H9 (cell line): Measurements from ENCODE around the gene TLE4. TPM values are rescaled to one million over a fixed set of nuclear protein-coding genes. Genes with fewer than 3 reads are reported as not detected.
A peak's percentile ranks its signal among the peaks of the same experiment; 100 is the strongest.

Source experiments
- DNase-seq: peaks from one replicate; pipeline ENCODE4 v3.0.0-alpha.2; 2017
- H2AFZ ChIP-seq: one replicate; pipeline ENCODE4 v1.6.1; 2013; ENCODE audit warnings: mild to moderate bottlenecking, low read length, control low read depth, moderate library complexity
- H2AK5ac ChIP-seq: 2 replicates; pipeline ENCODE4 v1.6.1; 2013; ENCODE audit warnings: low read length, control low read depth, mixed read lengths; ENCODE audit not compliant: insufficient read length
- H2BK120ac ChIP-seq: one replicate; pipeline ENCODE4 v1.6.1; 2013; ENCODE audit warnings: low read depth, mild to moderate bottlenecking, low read length, control low read depth, inconsistent platforms; ENCODE audit not compliant: poor library complexity, severe bottlenecking
- H2BK12ac ChIP-seq: 2 replicates; pipeline ENCODE4 v1.6.1; 2013; ENCODE audit warnings: low read length, control low read depth, mixed read lengths, low read depth; ENCODE audit not compliant: insufficient read length
- H2BK15ac ChIP-seq: 2 replicates; pipeline ENCODE4 v1.6.1; 2013; ENCODE audit warnings: low read depth, low read length, control low read depth
- H2BK20ac ChIP-seq: one replicate; pipeline ENCODE4 v1.6.1; 2013; ENCODE audit warnings: low read depth, mild to moderate bottlenecking, low read length, control low read depth, inconsistent platforms; ENCODE audit not compliant: poor library complexity, severe bottlenecking
- H2BK5ac ChIP-seq: 2 replicates; pipeline ENCODE4 v1.6.1; 2013; ENCODE audit warnings: low read length, control low read depth, mixed read lengths; ENCODE audit not compliant: insufficient read length
- H3K14ac ChIP-seq: 2 replicates; pipeline ENCODE4 v1.6.1; 2013; ENCODE audit warnings: low read length, control low read depth; ENCODE audit not compliant: insufficient read depth
- H3K18ac ChIP-seq: 2 replicates; pipeline ENCODE4 v1.6.1; 2013; ENCODE audit warnings: low read depth, mild to moderate bottlenecking, mixed read lengths, low read length, control low read depth; ENCODE audit not compliant: insufficient read length
- H3K23ac ChIP-seq: 2 replicates; pipeline ENCODE4 v1.6.1; 2013; ENCODE audit warnings: low read length, control low read depth, mixed read lengths, low read depth; ENCODE audit not compliant: insufficient read length
- H3K23me2 ChIP-seq: 2 replicates; pipeline ENCODE4 v1.6.1; 2013; ENCODE audit warnings: low read depth, mild to moderate bottlenecking, mixed read lengths, low read length, control low read depth; ENCODE audit not compliant: insufficient read length, poor library complexity, severe bottlenecking
- H3K27ac ChIP-seq: 2 replicates; pipeline ENCODE4 v1.5.1; 2013; ENCODE audit warnings: low read length, control low read depth, mixed read lengths, low read depth; ENCODE audit not compliant: insufficient read length
- H3K27me3 ChIP-seq: 2 replicates; pipeline ENCODE4 v1.6.1; 2013; ENCODE audit warnings: low read length, control low read depth, inconsistent platforms; ENCODE audit not compliant: insufficient read depth
- H3K4ac ChIP-seq: 2 replicates; pipeline ENCODE4 v1.6.1; 2013; ENCODE audit warnings: low read depth, mild to moderate bottlenecking, control low read depth, inconsistent platforms, low read length, moderate library complexity
- H3K4me1 ChIP-seq: 2 replicates; pipeline ENCODE4 v1.6.1; 2013; ENCODE audit warnings: low read length, control low read depth, inconsistent platforms; ENCODE audit not compliant: insufficient read depth
- H3K4me2 ChIP-seq: 2 replicates; pipeline ENCODE4 v1.6.1; 2013; ENCODE audit warnings: low read length, control low read depth, mixed read lengths; ENCODE audit not compliant: insufficient read length, insufficient read depth
- H3K56ac ChIP-seq: 2 replicates; pipeline ENCODE4 v1.6.1; 2013; ENCODE audit warnings: low read depth, mild to moderate bottlenecking, mixed read lengths, low read length, control low read depth; ENCODE audit not compliant: insufficient read length
- H3K79me1 ChIP-seq: 2 replicates; pipeline ENCODE4 v1.6.1; 2013; ENCODE audit warnings: low read depth, mild to moderate bottlenecking, moderate library complexity, low read length, control low read depth, inconsistent platforms; ENCODE audit not compliant: insufficient read depth, poor library complexity, severe bottlenecking
- H3K79me2 ChIP-seq: 2 replicates; pipeline ENCODE4 v1.6.1; 2013; ENCODE audit warnings: low read length, control low read depth, inconsistent platforms; ENCODE audit not compliant: insufficient read depth
- H3K9ac ChIP-seq: 2 replicates; pipeline ENCODE4 v1.6.1; 2013; ENCODE audit warnings: low read length, control low read depth, mixed read lengths; ENCODE audit not compliant: insufficient read length; ENCODE audit errors: extremely low read depth
- H3K9me3 ChIP-seq: one replicate; pipeline ENCODE4 v1.6.1; 2013; ENCODE audit warnings: low read depth, low read length, inconsistent platforms; ENCODE audit not compliant: control insufficient read depth
- H3T11ph ChIP-seq: one replicate; pipeline ENCODE4 v1.6.1; 2013; ENCODE audit warnings: mild to moderate bottlenecking, low read length, control low read depth, inconsistent platforms
- H4K20me1 ChIP-seq: one replicate; pipeline ENCODE4 v1.6.1; 2013; ENCODE audit not compliant: control insufficient read depth, insufficient read length, insufficient read depth
- H4K5ac ChIP-seq: 2 replicates; pipeline ENCODE4 v1.6.1; 2013; ENCODE audit warnings: low read depth, mild to moderate bottlenecking, mixed read lengths, low read length, control low read depth; ENCODE audit not compliant: insufficient read length
- H4K8ac ChIP-seq: replicated peaks from 2 replicates; pipeline ENCODE4 v1.6.1; 2013; ENCODE audit warnings: low read length, control low read depth, mixed read lengths, low read depth; ENCODE audit not compliant: insufficient read length
- H4K91ac ChIP-seq: 2 replicates; pipeline ENCODE4 v1.6.1; 2013; ENCODE audit warnings: low read depth, mild to moderate bottlenecking, moderate library complexity, mixed read lengths, low read length, control low read depth; ENCODE audit not compliant: insufficient read length
- H3K27ac Mint-ChIP-seq, 3 experiments: 2 replicates in 2 of 3; 3 replicates in 1 of 3; pipeline ENCODE4 v1.8.0; 2020 to 2021; ENCODE audit warnings: mixed read lengths in 3 of 3, mild to moderate bottlenecking in 1 of 3, moderate library complexity in 1 of 3
- H3K27me3 Mint-ChIP-seq: 2 replicates; pipeline ENCODE4 v1.8.0; 2021; ENCODE audit warnings: low read depth, mild to moderate bottlenecking, moderate library complexity, mixed read lengths
- H3K36me3 Mint-ChIP-seq, 3 experiments: 2 replicates in 2 of 3; 3 replicates in 1 of 3; pipeline ENCODE4 v1.8.0; 2020 to 2021; ENCODE audit warnings: low read depth in 3 of 3, mixed read lengths in 3 of 3; ENCODE audit not compliant: insufficient read depth in 1 of 3
- H3K4me1 Mint-ChIP-seq, 2 experiments: 2 replicates each; pipeline ENCODE4 v1.8.0; 2020; ENCODE audit warnings: mixed read lengths in 2 of 2
- H3K4me3 Mint-ChIP-seq, 2 experiments: 2 replicates in 1 of 2; 3 replicates in 1 of 2; pipeline ENCODE4 v1.8.0; 2020 to 2021; ENCODE audit warnings: mild to moderate bottlenecking in 2 of 2, mixed read lengths in 2 of 2, moderate library complexity in 1 of 2
- H3K9me3 Mint-ChIP-seq, 2 experiments: 2 replicates in 1 of 2; 3 replicates in 1 of 2; pipeline ENCODE4 v1.8.0; 2020; ENCODE audit warnings: mild to moderate bottlenecking in 2 of 2, mixed read lengths in 2 of 2, moderate library complexity in 1 of 2
- CTCF ChIP-seq: fragments of 200-600 bp; sonication (generic); conservative IDR thresholded peaks from 3 replicates; pipeline ENCODE4 v1.8.0; 2021; ENCODE audit warnings: antibody characterized with exemption, mild to moderate bottlenecking
- WGBS: extraction: QIAGEN DNeasy Blood & Tissue Kit; methylation state at CpG from one replicate; pipeline ENCODE4 v1.1.7; 2013; ENCODE audit warnings: missing lambda C conversion rate, low lambda C conversion rate, mixed read lengths; ENCODE audit not compliant: insufficient read length; ENCODE audit errors: extremely low coverage; 5-methylcytosine and 5-hydroxymethylcytosine counted together
- total RNA-seq: library from RNA; stranded (reverse); gene quantifications from 2 replicates; pipeline ENCODE4 v1.2.1, GENCODE V29; 2021

Gene TLE4
- total RNA-seq, 1 experiment from 2014 or later = 35.1 TPM

DNA sequence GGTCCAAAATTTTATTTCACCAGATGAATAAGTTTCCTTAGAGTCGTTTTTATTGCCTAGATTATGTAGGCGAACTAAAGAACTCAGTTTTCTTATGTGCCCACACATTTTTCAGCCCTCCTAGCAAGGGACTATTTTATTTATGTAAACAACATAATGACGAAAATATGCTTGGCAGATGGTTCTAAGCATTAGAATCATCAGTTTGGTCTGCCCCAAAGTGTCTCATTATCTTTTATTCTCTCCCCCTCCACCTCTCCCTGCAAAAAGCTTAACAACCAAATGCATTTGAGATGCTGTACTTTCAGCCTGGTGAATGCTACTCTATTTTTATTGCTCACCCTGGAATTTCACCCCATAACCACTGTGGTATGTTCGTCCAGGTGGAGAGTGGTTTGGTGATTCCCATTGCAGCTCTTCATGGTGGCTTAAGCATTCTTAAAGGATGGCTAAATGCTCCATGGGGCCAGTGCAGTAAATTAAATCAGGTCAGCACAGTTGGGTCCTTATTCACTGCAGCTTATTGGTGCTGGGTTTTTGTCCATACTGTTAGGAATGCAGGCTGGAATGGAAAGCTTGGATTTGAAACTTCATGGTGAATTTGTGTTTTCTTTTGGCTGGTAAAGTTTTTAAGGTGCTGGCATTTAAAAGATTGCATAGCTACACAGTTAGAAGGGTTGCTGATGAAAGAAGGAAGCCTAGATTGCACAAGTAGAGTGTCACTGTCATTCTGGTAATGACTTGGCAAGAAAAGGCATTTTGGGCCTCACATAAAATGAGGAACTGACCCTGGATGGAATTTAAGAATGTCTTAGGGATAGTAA is 39.2 kb downstream of the TLE4 start:
- Histone ChIP-seq H3K27ac (no peak overlapping the region), H4K20me1 (no peaks in the 10 kb centered on the region), H3K23me2 (no peaks in the 10 kb centered on the region), H3K9ac (no peak overlapping the region), H3K27me3 (no peaks in the 10 kb centered on the region), H3K14ac (no peak overlapping the region), H2BK20ac (no peak overlapping the region), H2BK12ac (no peak overlapping the region), H3K79me2 (no peaks in the 10 kb centered on the region), H2BK120ac (no peak overlapping the region), H4K91ac (no peak overlapping the region), H2BK5ac (no peak overlapping the region), H3K4me2 (no peak overlapping the region), H2AK5ac (no peak overlapping the region), H4K8ac (no peak overlapping the region), H3K56ac (no peak overlapping the region), H3K4me1 (peaks cover 11% of the 10 kb centered on the region), H3K9me3 (no peaks in the 10 kb centered on the region), H3T11ph (no peak overlapping the region), H3K18ac (no peak overlapping the region), H4K5ac (no peak overlapping the region), H2BK15ac (no peak overlapping the region), H3K4ac (no peak overlapping the region), H2AFZ (no peak overlapping the region), H3K23ac (no peak overlapping the region), H3K79me1 (peaks cover 4% of the 10 kb centered on the region)
- WGBS = no CpG with 5 or more reads among the region's 4 CpGs
- no peak for DNase-seq
- peaks cover 9% of the 10 kb centered on the region in 2 experiments; a peak in 4 of 5 replicates for H3K9me3 Mint-ChIP-seq
- no peak for TF ChIP-seq CTCF
- H3K27me3 Mint-ChIP-seq = no peaks in the 10 kb centered on the region
- peak overlapping the region in 2 of 3 experiments; percentile 36 to 49; a peak in 4 of 7 replicates for H3K27ac Mint-ChIP-seq
- no peak overlapping the region for H3K4me3 Mint-ChIP-seq
- peaks cover 10 to 12% (median 11%) of the 10 kb centered on the region in 3 experiments; a peak in 6 of 7 replicates for H3K36me3 Mint-ChIP-seq
- peaks cover 43 to 50% of the 10 kb centered on the region in 2 experiments for H3K4me1 Mint-ChIP-seq
